Effector memory CD8-positive, alpha-beta T cell (primary cell): ENCODE data around the gene MAGI1.
"Not testable (repeated sequence)": the region's sequence is repeated elsewhere in the genome, so short reads cannot be mapped to it uniquely, and the experiment has no call there.

Experiments used
- ATAC-seq: fragments of 150-1000 bp; cut with Tn5 transposase; replicated peaks from 2 replicates; pipeline ENCODE4 v1.10.0; 2021; ENCODE audit warnings: mild to moderate bottlenecking, moderate library complexity
- DNase-seq, 3 experiments: peaks; one replicate each; pipeline ENCODE4 v3.0.0; 2021
- H3K27ac Mint-ChIP-seq, 2 donors: one replicate each; pipeline ENCODE4 v1.8.0; 2022; ENCODE audit warnings: mild to moderate bottlenecking in 2 of 2, mixed read lengths in 2 of 2, moderate library complexity in 2 of 2
- H3K27me3 Mint-ChIP-seq, 2 donors: one replicate each; pipeline ENCODE4 v1.8.0; 2022; ENCODE audit warnings: mixed read lengths in 2 of 2
- H3K36me3 Mint-ChIP-seq: one replicate; pipeline ENCODE4 v1.8.0; 2022; ENCODE audit warnings: mild to moderate bottlenecking, moderate library complexity, mixed read lengths; ENCODE audit not compliant: insufficient read depth
- H3K4me1 Mint-ChIP-seq, 2 donors: one replicate each; pipeline ENCODE4 v1.8.0; 2022; ENCODE audit warnings: low read depth in 2 of 2, mixed read lengths in 2 of 2
- H3K4me3 Mint-ChIP-seq, 2 donors: one replicate each; pipeline ENCODE4 v1.8.0; 2022; ENCODE audit warnings: mild to moderate bottlenecking in 2 of 2, mixed read lengths in 2 of 2, moderate library complexity in 2 of 2
- H3K9me3 Mint-ChIP-seq, 2 donors: one replicate each; pipeline ENCODE4 v1.8.0; 2022; ENCODE audit warnings: mixed read lengths in 2 of 2

Gene MAGI1

GRCh38 chr3:66035763-66036477, 2.8 kb downstream of the MAGI1 start:
- H3K27me3 Mint-ChIP-seq: peaks cover 59 to 67% of the 10 kb centered on the region in 2 donors
- ATAC-seq (no peak), DNase-seq (no peak)
- no peaks in the 10 kb centered on the region for H3K36me3 Mint-ChIP-seq
- no peak overlapping the region for H3K4me3 Mint-ChIP-seq
- H3K4me1 Mint-ChIP-seq: peaks cover 7 to 15% of the 10 kb centered on the region in 2 donors
- no peaks in the 10 kb centered on the region for H3K9me3 Mint-ChIP-seq
- H3K27ac Mint-ChIP-seq: no peak overlapping the region

DNA sequence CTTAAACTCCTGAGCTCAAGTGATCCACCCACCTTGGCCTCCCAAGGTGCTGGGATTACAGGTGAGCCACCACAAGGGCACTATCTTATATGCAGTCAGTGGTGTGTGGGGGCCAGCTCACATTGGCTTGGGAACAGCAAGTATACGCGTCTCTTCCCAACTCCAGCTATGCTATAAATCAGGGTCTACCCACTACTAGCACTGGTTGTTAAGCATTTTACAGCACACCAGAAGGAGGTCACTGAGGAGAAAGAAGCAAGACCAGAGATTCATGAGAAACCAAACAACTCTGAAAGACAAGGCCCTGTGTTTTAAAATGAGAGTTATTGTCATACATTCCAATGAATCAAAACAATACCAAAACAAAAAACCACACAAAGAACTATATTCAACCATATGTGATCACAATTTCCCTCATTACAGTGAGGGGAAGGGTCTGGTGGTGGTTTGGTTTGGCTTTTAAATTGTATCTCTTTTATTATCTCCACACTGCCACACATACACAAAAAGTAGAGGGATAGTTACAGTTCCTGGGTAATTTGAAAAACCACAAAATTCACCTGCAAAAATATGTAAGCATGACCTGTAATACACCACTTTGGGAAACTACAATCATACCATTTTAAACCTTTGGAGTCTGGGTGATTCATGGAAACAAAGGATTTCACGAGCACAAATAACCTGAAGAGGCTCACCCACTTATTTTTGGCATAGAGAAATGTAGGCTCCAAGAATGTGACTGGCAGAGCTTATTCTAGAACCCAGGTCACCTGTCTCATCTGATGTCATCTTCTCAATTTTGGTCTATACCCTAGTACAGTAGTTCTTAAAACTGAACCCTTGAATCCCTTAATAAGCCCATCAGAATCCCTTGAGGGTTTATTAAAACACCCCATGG, 5.2 kb downstream of the MAGI1 start:
- Mint-ChIP-seq H3K4me1 (peaks cover 5 to 10% of the 10 kb centered on the region in 2 donors), H3K4me3 (no peak overlapping the region), H3K9me3 (no peaks in the 10 kb centered on the region), H3K27me3 (peaks cover 34 to 43% of the 10 kb centered on the region in 2 donors), H3K36me3 (no peaks in the 10 kb centered on the region), H3K27ac (no peak overlapping the region)
- no peak for ATAC-seq
- DNase-seq: no peak

- ATAC-seq (no peak), DNase-seq (no peak)
- Mint-ChIP-seq H3K27me3 (peaks cover 14 to 20% of the 10 kb centered on the region in 2 donors), H3K4me1 (no peaks in the 10 kb centered on the region), H3K9me3 (no peaks in the 10 kb centered on the region), H3K27ac (no peak overlapping the region), H3K4me3 (no peak overlapping the region), H3K36me3 (no peaks in the 10 kb centered on the region)
These were observed 7.5 kb downstream of the MAGI1 start for GRCh38 chr3:66031102-66031698.

DNA sequence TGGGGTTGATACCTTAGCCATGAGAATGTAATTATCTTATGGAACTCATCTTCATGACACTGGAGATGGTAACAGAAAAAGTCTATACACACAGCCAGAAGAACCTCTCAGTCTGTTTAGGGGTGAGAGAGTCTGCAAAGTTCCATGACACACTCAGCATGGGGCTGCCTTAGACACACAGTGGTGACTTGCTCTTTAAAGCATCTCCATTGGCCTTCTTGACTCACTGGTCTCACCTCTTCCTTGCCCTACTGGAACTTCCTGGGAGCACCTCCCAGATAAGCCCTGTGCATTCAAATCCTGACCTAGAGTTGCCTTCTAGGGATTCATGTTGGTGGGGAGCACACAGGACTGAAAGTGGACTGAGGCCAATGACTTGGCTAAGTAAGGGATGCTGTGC, 9.3 kb downstream of the MAGI1 start:
- Mint-ChIP-seq H3K4me3 (no peak overlapping the region), H3K4me1 (no peaks in the 10 kb centered on the region), H3K9me3 (no peaks in the 10 kb centered on the region), H3K36me3 (no peaks in the 10 kb centered on the region), H3K27ac (no peak overlapping the region), H3K27me3 (peaks cover 3 to 4% of the 10 kb centered on the region in 2 donors)
- DNase-seq (no peak), ATAC-seq (no peak)

DNA sequence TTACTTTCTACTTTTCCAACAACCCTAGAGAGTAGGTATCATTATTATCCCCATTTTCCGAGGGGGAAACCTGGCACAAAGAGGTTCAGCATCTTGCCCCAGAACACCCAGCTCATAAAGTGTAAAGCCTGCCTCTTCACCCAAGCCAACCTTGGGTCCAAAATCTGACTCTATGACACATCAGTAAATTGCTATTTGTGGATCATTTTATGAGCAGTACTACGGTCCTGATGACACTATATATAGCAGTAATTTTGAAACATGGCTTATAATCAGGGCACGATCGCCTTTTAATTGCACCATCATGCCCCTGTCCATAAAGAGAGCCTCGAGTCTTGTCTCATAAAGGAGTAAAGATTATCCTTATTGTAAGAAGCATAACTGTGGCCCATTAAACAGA, 9.7 kb downstream of the MAGI1 start:
- no peaks in the 10 kb centered on the region for H3K36me3 Mint-ChIP-seq
- no peak for ATAC-seq

GRCh38 chr3:66028457-66028856, 10.3 kb downstream of the MAGI1 start:
- Mint-ChIP-seq H3K36me3 (no peaks in the 10 kb centered on the region), H3K4me3 (no peak overlapping the region), H3K4me1 (no peaks in the 10 kb centered on the region), H3K9me3 (no peaks in the 10 kb centered on the region), H3K27me3 (peaks cover 0 to 4% of the 10 kb centered on the region in 2 donors), H3K27ac (no peak overlapping the region)
- no peak for DNase-seq
- ATAC-seq: no peak

More for the DNA sequence above, 9.7 kb downstream of the MAGI1 start:
- Mint-ChIP-seq H3K27me3 (peaks cover 0 to 4% of the 10 kb centered on the region in 2 donors), H3K4me1 (no peaks in the 10 kb centered on the region), H3K9me3 (no peaks in the 10 kb centered on the region), H3K4me3 (no peak overlapping the region), H3K27ac (no peak overlapping the region)
- DNase-seq: no peak

GRCh38 chr3:66027099-66027498, 11.6 kb downstream of the MAGI1 start:
- H3K36me3 Mint-ChIP-seq, H3K4me3 Mint-ChIP-seq, H3K27me3 Mint-ChIP-seq, H3K27ac Mint-ChIP-seq, DNase-seq, ATAC-seq, H3K4me1 Mint-ChIP-seq, H3K9me3 Mint-ChIP-seq: not testable (repeated sequence)

DNA sequence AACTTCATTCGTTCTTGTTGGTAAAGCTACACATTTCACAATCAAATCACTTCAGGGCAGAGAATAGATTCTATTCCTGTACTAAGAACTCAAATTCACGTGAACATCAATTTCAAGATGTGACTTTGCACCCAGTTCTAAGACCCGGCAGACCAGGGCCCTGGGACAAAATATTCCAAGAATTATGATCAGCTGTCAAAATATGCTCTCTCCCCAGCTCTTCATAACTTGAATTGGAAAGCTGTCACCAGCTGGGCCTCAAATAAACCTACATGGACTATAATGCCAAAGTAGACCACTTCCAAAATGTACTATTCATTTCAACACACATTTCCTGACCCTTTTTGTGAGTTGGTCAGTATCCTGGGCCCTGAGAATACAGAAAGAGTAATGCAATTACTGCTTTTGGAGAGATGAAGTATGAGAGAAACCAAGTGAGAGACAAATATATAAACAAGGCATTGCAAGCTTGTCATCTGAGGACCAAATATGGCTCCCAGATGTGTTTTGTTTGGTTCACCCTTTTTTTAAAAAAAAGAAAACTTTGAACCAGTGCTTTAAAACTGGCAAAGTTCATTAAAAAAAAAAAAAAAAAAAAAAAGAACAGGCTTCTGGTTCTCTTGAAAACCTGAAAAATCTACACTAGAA, 14.9 kb downstream of the MAGI1 start:
- Mint-ChIP-seq H3K4me1 (no peaks in the 10 kb centered on the region), H3K9me3 (peaks cover 0 to 2% of the 10 kb centered on the region in 2 donors), H3K27ac (no peak overlapping the region), H3K27me3 (peaks cover 4 to 10% of the 10 kb centered on the region in 2 donors), H3K36me3 (no peaks in the 10 kb centered on the region), H3K4me3 (no peak overlapping the region)
- no peak for DNase-seq
- ATAC-seq: no peak

DNA sequence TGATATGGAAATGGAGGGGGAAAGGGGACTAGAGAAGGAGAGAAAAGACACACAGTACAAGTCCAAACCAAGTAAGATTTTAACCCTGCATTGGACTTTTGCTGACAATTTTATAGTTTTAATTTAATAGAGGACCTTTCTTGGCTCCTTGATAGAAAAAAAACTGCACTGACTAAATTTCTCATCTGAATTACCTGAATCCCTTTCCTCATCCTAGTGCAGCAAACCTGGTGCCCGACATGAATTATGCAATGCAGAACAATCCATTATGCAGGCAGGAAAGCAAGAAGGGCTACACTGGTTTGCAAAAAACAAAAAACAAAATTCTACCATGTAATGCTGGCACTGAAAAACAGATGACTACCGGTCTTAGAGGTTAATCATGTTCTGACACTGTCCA, 15.5 kb downstream of the MAGI1 start:
- peaks cover 4 to 10% of the 10 kb centered on the region in 2 donors for H3K27me3 Mint-ChIP-seq
- H3K4me1 Mint-ChIP-seq: no peaks in the 10 kb centered on the region
- no peak overlapping the region for H3K4me3 Mint-ChIP-seq
- peaks cover 0 to 2% of the 10 kb centered on the region in 2 donors for H3K9me3 Mint-ChIP-seq
- ATAC-seq: no peak
- H3K27ac Mint-ChIP-seq: no peak overlapping the region
- no peaks in the 10 kb centered on the region for H3K36me3 Mint-ChIP-seq
- no peak for DNase-seq

DNA sequence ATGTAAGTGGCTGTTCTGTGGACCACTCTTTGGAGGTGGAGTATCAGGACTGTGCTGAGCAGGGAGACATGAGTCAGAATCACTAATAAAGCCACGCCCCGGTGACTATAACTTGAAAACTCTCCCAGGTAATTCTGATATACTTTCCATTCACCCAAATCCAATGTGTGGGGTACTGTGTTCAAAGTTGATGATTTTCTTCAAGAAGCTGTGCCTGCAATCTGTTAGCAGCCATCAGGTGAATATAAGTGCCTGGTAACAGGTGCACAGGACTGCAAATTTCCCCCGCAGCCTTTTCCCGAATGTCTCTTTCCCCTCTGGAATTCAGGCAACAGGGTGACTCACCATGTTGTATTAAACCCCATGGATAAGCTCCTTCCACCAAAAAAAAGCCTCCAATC, 17.0 kb downstream of the MAGI1 start:
- no peaks in the 10 kb centered on the region for H3K36me3 Mint-ChIP-seq
- H3K27ac Mint-ChIP-seq: no peak overlapping the region
- peaks cover 4 to 10% of the 10 kb centered on the region in 2 donors for H3K27me3 Mint-ChIP-seq
- no peak overlapping the region for H3K4me3 Mint-ChIP-seq
- H3K9me3 Mint-ChIP-seq: peaks cover 0 to 2% of the 10 kb centered on the region in 2 donors
- DNase-seq: no peak
- ATAC-seq: no peak
- no peaks in the 10 kb centered on the region for H3K4me1 Mint-ChIP-seq

DNA sequence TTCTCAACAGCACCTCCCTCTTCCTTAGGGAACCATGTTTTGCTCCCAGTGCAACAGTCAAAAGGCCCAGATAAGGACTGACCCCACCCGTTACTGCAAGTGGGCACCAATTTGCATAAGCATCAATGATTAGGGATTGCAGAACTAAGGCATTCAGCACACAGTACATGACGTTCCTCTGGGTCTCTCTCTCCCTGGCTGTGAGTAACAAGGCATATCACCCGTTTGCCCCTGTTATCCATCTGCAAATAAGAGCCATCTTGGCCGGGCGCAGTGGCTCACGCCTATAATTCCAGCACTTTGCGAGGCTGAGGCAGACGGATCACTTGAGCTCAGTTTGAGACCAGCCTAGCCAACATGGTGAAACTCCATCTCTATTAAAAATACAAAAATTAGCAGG, 18.8 kb downstream of the MAGI1 start:
- peaks cover 4 to 10% of the 10 kb centered on the region in 2 donors for H3K27me3 Mint-ChIP-seq
- H3K4me1 Mint-ChIP-seq: no peaks in the 10 kb centered on the region
- no peak overlapping the region for H3K27ac Mint-ChIP-seq

GRCh38 chr3:66018057-66019033, 20.4 kb downstream of the MAGI1 start:
- no peak overlapping the region for H3K27ac Mint-ChIP-seq
- no peak for DNase-seq
- H3K4me1 Mint-ChIP-seq: no peaks in the 10 kb centered on the region
- H3K36me3 Mint-ChIP-seq: no peaks in the 10 kb centered on the region
- H3K9me3 Mint-ChIP-seq: peaks cover 0 to 2% of the 10 kb centered on the region in 2 donors
- no peak overlapping the region for H3K4me3 Mint-ChIP-seq
- ATAC-seq: no peak
- H3K27me3 Mint-ChIP-seq: peaks cover 4 to 10% of the 10 kb centered on the region in 2 donors

More for the DNA sequence above, 18.8 kb downstream of the MAGI1 start:
- ATAC-seq (no peak), DNase-seq (no peak)
- Mint-ChIP-seq H3K9me3 (peaks cover 0 to 2% of the 10 kb centered on the region in 2 donors), H3K4me3 (no peak overlapping the region), H3K36me3 (no peaks in the 10 kb centered on the region)
